Mammary epithelial cell (primary cell): Measurements from ENCODE around the gene DGKD.

Experiments used
- CTCF ChIP-seq, 2 donors: IDR thresholded peaks in 1 of 2; conservative IDR thresholded peaks in 1 of 2; 2 replicates each; pipeline ENCODE4 v1.5.1; 2011 to 2012; ENCODE audit warnings: inconsistent platforms in 2 of 2, low read length in 2 of 2, mild to moderate bottlenecking in 2 of 2, control low read depth in 1 of 2, low read depth in 1 of 2; ENCODE audit not compliant: insufficient read depth in 1 of 2; ENCODE audit errors: extremely low read depth in 1 of 2
- EZH2 ChIP-seq: IDR thresholded peaks from 2 replicates; pipeline ENCODE4 v1.6.1; 2012; ENCODE audit warnings: low read length, inconsistent platforms, borderline replicate concordance

- TF ChIP-seq CTCF (conservative IDR thresholded peaks at IDR 0.05 in 1 of 2, IDR thresholded peaks at IDR 0.05 in 1 of 2; ENCODE audit: extremely low read depth in 1 of 2, insufficient read depth in 1 of 2, low read depth in 1 of 2, low read length in 2 of 2): no peak
- no peak for TF ChIP-seq EZH2
These were observed 122.6 kb downstream of the DGKD start for GRCh38 chr2:233476651-233477547.
